Large intestine (tissue), 3 donors: Measurements from ENCODE around the gene SPECC1. TPM values are rescaled to one million over a fixed set of nuclear protein-coding genes. Genes with fewer than 3 reads are reported as not detected.

Experiments
- DNase-seq, 2 donors: peaks; one replicate each; pipeline versions ENCODE4 v3.0.0 to v3.0.0-alpha.2; 2013
- H3K27ac ChIP-seq: one replicate; pipeline ENCODE4 v1.5.1; 2013; ENCODE audit warnings: low read length
- H3K27me3 ChIP-seq: 2 replicates; pipeline ENCODE4 v1.6.1; 2013; ENCODE audit warnings: low read length; ENCODE audit not compliant: control insufficient read depth, insufficient read depth
- H3K36me3 ChIP-seq: 2 replicates; pipeline ENCODE4 v1.6.1; 2013; ENCODE audit warnings: low read length; ENCODE audit not compliant: control insufficient read depth, insufficient read depth
- H3K4me1 ChIP-seq: one replicate; pipeline ENCODE4 v1.6.1; 2013; ENCODE audit warnings: low read length; ENCODE audit not compliant: control insufficient read depth, insufficient read depth
- H3K4me3 ChIP-seq: one replicate; pipeline ENCODE4 v1.5.1; 2013; ENCODE audit warnings: low read length
- H3K9me3 ChIP-seq: one replicate; pipeline ENCODE4 v1.6.1; 2013; ENCODE audit warnings: mild to moderate bottlenecking, low read depth, low read length, moderate library complexity; ENCODE audit not compliant: control insufficient read depth
- WGBS: methylation state at CpG from one replicate; pipeline ENCODE4 v1.1.5; 2013; ENCODE audit warnings: low lambda C conversion rate; ENCODE audit not compliant: insufficient coverage; 5-methylcytosine and 5-hydroxymethylcytosine counted together
- polyA plus RNA-seq: library from polyadenylated mRNA; unstranded; fragments of 120-200 nt; gene quantifications from one replicate; pipeline ENCODE4 v1.2.1, GENCODE V29; 2013

The SPECC1 gene
- polyA plus RNA-seq, 1 donor: 29.3 TPM

DNA sequence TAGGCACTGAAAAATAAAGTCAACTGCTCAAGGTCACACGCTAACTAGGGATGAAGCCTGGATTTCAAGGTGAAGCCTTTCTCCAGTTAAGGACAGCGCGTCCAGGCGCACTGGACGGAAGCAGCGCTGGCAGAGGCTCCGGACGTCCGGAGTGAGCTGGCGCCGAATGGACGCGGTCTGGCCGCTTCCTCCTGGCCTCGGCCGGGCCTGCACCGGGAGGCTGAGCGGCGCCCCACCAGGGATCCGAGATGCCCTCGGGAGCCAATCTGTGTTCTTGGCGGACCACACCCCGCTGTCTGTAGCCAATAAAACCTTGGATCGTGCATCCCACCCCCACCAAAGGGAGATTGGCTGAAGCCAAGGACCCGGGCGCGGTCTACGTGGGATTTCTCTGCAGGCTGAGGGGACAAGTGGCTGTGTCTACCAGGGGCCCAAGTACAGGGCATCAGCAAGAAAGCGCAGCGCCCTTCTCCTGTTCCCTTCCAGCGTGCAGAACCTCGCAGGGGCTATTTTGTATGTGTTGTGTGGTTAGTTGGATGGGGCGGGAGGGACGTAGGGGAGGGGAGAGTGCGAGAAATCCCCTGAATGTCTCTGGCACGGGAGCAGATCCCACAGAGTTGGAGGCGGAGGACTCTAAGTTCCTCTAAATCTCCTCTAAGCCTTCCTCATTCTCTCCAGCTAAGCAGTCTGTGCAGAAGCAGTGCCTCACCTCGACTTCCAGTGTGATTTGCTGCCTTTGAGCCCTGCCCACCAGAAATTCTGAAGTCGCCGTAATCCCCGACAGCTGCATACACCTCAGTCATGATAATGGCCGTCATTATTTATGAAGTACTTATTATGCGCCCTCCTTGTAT is 29.0 kb upstream of the SPECC1 start:
- WGBS: no CpG with 5 or more reads among the region's 43 CpGs
- no peak overlapping the region for H3K27ac ChIP-seq
- H3K9me3 ChIP-seq: no peaks in the 10 kb centered on the region
- no peak overlapping the region for H3K4me3 ChIP-seq
- H3K36me3 ChIP-seq: peaks cover 2% of the 10 kb centered on the region
- H3K4me1 ChIP-seq: peaks cover 7% of the 10 kb centered on the region
- H3K27me3 ChIP-seq: peaks cover 11% of the 10 kb centered on the region
- DNase-seq: no peak

- Histone ChIP-seq H3K36me3 (no peaks in the 10 kb centered on the region), H3K4me3 (no peak overlapping the region), H3K4me1 (no peaks in the 10 kb centered on the region), H3K27me3 (peaks cover 10% of the 10 kb centered on the region), H3K27ac (no peak overlapping the region), H3K9me3 (no peaks in the 10 kb centered on the region)
- DNase-seq: no peak
- WGBS: 94% methylated on average over 3 of the region's 13 CpGs
Measured at GRCh38 chr17:19986941-19987861, 22.0 kb upstream of the SPECC1 start.

DNA sequence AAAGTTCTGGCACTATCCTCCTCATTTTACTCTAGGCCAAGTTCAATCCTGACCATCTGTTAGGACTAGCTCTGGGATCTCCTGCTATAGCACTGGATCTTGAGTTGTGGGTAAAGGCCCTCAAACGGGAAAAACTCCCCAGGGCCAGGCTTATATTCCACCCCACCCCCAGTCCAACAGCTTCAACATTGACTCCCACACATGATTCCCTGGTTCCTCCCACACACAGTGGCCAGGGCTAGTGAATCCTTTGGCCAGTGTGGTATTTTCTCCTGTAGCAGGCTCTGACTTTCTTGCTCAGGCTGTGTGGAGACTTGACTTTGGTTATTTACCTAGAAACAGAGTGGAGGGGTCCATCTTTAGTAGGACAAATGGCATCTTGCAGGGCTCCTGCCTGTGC is 21.3 kb upstream of the SPECC1 start:
- Histone ChIP-seq H3K36me3 (no peaks in the 10 kb centered on the region), H3K9me3 (no peaks in the 10 kb centered on the region), H3K4me1 (no peaks in the 10 kb centered on the region), H3K4me3 (no peak overlapping the region), H3K27ac (no peak overlapping the region), H3K27me3 (peaks cover 10% of the 10 kb centered on the region)
- no CpG with 5 or more reads among the region's 1 CpG for WGBS
- DNase-seq: no peak

- Histone ChIP-seq H3K27ac (no peak overlapping the region), H3K9me3 (no peaks in the 10 kb centered on the region), H3K27me3 (peaks cover 13% of the 10 kb centered on the region), H3K4me3 (no peak overlapping the region), H3K36me3 (no peaks in the 10 kb centered on the region), H3K4me1 (no peaks in the 10 kb centered on the region)
- no CpG with 5 or more reads among the region's 4 CpGs for WGBS
- no peak for DNase-seq
Measured at GRCh38 chr17:19991252-19991885, 17.8 kb upstream of the SPECC1 start.

DNA sequence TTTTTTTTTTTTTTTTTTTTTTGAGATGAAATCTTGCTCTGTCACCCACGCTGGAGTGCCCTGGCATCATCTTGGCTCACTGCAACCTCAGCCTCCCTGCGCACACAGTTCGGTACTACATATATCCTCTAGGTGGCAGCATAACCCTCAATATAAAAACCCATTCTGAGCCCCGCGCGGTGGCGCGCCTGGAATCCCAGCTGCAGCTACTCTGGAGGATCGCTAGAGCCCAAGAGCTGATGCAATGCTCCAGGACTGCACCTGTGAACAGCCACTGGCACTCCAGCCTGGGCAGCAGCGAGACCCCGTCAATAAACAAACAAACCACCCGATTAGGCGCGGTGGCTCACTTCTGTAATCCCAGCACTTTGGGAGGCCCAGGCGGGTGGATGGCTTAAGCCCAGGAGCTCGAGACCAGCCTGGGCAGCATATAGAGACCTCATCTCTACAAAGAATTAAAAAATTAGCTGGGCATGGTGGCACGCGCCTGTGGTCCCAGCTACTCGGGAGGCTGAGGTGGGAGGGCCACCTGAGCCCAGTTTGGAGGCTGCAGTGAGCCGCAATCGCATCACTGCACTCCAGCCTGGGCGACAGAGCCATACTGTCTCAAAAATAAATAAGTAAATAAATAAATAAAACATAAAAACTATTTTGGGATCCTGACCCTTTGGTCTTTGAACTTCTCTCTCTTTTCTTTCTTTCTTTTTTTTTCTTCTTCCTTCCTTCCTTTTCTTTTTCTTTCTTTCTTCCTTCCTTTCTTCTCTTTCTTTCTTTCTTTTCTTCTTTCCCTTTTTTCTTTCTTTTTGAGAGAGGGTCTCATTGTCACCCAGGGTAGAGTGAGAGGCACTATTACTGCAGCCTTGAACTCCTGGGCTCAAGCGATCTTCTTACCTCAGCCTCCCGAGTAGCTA is 16.1 kb upstream of the SPECC1 start:
- Histone ChIP-seq H3K9me3 (no peaks in the 10 kb centered on the region), H3K27ac (no peak overlapping the region), H3K27me3 (peaks cover 12% of the 10 kb centered on the region), H3K4me1 (no peaks in the 10 kb centered on the region), H3K36me3 (no peaks in the 10 kb centered on the region), H3K4me3 (no peak overlapping the region)
- WGBS: no CpG with 5 or more reads among the region's 24 CpGs
- DNase-seq: peak; percentile 81 to 85

- Histone ChIP-seq H3K4me3 (no peak overlapping the region), H3K27ac (no peak overlapping the region), H3K4me1 (no peaks in the 10 kb centered on the region), H3K36me3 (no peaks in the 10 kb centered on the region), H3K9me3 (no peaks in the 10 kb centered on the region), H3K27me3 (peaks cover 11% of the 10 kb centered on the region)
- no peak for DNase-seq
- WGBS: no CpG with 5 or more reads among the region's 1 CpG
Measured at GRCh38 chr17:19996086-19996485, 13.1 kb upstream of the SPECC1 start.

DNA sequence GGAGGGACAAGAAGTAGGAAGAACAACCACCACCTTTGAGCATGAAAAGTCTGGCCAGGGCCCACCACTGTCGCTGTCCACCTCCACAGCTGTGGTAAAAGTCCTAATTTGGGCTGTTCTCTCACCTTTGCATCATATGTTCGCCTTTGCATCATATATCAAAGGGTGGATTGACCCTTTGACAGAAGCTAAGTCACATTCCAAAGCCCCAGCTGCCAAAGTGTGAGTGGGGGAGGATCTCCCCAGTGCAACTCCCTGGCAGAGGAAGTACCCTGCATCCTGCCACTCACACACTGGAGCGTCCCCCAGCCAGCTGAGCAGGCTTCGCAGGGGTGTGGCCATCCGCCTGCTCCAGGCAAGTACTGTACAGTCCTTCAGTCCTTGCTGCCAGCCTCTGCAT is 12.7 kb upstream of the SPECC1 start:
- Histone ChIP-seq H3K9me3 (no peaks in the 10 kb centered on the region), H3K4me1 (no peaks in the 10 kb centered on the region), H3K36me3 (no peaks in the 10 kb centered on the region), H3K27ac (no peak overlapping the region), H3K27me3 (peaks cover 10% of the 10 kb centered on the region), H3K4me3 (no peak overlapping the region)
- no CpG with 5 or more reads among the region's 5 CpGs for WGBS
- DNase-seq: no peak

DNA sequence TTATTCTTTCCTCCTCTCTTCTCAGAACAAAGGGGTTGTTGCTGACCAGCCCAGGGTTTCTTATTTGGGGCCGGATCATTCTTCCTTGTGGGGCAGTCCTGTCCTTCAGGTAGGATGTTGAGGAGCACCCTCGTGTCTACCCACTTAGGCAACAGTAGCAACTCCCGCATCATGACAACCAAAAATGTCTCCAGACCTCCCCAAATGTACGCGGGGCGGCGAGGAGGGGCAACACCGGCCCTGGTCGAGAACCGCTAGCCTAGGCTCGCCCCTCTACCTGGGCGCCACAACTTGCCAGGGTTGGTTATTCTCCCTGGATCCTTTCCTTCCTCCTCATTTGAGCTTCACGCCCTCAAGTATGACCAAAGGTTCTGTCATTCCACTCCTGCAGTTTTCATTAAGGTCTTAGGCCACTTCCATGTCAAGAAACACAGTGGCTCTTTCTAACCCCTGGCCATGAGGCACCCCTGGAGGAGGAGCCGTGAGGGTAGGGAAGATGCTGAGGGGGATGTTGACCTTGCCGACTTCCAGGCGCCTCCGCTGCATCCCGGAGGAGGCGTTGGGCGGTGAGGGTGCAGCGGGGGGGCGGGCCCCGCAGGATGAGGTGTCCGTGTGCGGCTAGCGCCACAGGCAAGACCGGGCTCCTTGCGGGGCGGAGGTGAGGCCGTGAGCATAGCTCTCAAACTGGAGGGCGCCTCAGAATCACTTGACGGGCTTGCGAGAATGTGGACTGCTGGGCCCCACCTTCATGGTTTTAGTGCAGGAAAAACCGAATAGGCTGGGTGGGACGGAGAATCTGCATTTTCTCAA is 712 bp upstream of the SPECC1 start:
- Histone ChIP-seq H3K36me3 (no peaks in the 10 kb centered on the region), H3K27me3 (peaks cover 46% of the 10 kb centered on the region), H3K9me3 (no peaks in the 10 kb centered on the region), H3K4me3 (peak overlapping the region; percentile 58), H3K27ac (no peak overlapping the region), H3K4me1 (no peaks in the 10 kb centered on the region)
- DNase-seq: no peak
- WGBS: no CpG with 5 or more reads among the region's 35 CpGs

GRCh38 chr17:20009052-20009301 is 182 bp upstream of the SPECC1 start:
- no peaks in the 10 kb centered on the region for H3K4me1 ChIP-seq
- peaks cover 49% of the 10 kb centered on the region for H3K27me3 ChIP-seq
- H3K4me3 ChIP-seq: peak overlapping the region; percentile 58
- no CpG with 5 or more reads among the region's 18 CpGs for WGBS
- no peaks in the 10 kb centered on the region for H3K9me3 ChIP-seq
- no peaks in the 10 kb centered on the region for H3K36me3 ChIP-seq
- no peak overlapping the region for H3K27ac ChIP-seq
- DNase-seq: peak in 1 of 2 donors; percentile 72
